Stimulated activated CD4-positive, alpha-beta T cell treated with anti-CD3 and anti-CD28 coated beads, Interleukin-12 subunit alpha, Interleukin-12 subunit beta, amount 100 ng/mL, for 24 hours (primary cell): ENCODE measurements around the gene DNAH17.

ENCODE experiments used
- DNase-seq, 2 experiments: peaks; one replicate each; pipeline ENCODE4 v3.0.0-alpha.2; 2020; ENCODE audit warnings: low read depth in 2 of 2

Gene DNAH17

DNA sequence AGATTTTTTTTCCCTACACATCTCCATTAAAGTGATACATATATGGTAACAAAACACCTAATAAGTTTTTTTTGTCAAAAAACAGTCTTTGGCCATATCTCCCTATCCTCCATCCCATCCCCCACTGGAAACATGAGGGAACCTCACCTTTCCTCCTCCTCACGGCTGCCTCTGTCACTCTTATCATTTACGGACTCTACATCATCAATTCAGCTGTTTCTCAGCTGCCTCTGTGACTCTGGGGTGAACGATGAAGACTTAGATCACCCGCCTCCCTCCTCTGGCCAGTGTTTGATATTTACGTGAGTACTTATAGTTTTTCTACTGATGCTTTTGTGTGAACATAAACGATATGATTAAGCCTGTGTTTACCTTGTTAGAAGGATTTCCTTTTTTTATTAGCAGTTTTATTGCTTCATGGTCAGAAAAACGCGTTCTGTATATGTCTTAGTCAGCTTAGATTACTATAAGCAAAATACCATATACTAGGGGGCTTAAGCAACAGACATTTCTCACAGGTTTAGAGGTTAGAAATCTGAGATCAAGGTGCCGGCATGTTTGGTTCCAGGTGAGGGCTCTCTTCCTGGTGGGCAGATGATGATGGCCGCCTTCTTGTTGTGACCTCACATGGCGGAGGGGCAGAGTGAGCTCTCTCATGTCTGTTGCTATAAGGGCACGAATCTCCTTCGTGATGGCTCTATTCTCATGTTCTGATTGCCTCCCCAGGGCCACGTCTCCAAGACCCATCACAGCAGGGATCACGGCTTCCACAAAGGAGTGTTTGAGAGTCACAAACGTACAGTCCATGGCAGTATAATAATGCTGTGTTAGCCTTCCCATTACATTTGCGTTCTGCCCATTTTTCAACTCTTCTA is 32.1 kb downstream of the DNAH17 start:
- DNase-seq, result no peak

DNA sequence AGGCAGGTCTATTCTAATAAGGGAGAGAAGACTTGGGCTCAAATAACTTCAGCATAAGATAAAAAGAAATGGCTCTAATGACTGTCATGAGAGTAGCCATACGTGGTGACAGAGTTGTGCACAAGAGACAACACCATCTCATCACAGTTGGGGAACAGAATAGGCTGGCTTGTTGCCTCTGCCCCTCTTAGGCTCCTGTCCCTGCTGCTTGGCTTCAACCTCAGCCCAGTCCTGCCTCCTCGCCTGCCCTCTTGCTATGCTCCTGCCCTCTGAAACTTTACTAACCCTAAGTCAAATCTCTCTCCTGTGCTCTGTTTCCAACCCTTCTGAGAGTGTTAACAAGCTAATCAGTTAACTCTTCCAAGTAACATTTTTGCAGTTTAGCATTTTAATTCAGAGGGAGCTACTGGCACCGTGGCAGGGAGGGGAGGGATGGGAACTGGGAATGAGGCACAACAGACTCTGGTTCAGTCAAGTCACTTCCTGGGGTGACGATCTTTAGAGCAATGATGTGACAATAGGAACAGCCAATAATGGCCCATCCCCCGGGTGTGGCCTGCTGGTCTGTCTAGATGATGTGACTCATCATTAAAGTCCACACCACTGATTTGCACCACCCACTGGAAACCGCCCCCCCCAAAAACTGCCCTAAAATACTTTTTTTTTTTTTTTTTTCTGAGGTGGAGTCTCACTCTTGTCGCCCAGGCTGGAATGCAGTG is 35.5 kb downstream of the DNAH17 start:
- DNase-seq, result no peak

DNA sequence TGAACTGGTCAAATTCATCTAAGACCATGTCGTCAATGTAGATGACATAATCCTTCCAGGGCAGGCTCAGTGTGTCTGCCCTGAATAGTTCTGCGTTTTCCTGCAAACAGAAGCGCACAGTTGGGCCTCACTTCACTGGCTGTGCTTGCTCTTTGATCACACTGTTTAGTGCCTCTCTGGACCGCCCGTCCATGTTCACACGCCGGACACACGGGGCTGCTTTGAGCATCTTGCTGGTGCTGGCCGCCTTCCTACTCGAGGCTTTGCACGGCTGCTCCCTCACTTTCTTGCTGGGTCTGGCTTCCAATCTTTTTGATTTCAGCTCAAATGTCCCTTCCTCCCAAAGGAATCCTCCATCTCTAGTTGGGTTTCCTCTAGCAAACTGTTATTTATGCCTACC is 37.4 kb downstream of the DNAH17 start:
- no peak for DNase-seq

DNA sequence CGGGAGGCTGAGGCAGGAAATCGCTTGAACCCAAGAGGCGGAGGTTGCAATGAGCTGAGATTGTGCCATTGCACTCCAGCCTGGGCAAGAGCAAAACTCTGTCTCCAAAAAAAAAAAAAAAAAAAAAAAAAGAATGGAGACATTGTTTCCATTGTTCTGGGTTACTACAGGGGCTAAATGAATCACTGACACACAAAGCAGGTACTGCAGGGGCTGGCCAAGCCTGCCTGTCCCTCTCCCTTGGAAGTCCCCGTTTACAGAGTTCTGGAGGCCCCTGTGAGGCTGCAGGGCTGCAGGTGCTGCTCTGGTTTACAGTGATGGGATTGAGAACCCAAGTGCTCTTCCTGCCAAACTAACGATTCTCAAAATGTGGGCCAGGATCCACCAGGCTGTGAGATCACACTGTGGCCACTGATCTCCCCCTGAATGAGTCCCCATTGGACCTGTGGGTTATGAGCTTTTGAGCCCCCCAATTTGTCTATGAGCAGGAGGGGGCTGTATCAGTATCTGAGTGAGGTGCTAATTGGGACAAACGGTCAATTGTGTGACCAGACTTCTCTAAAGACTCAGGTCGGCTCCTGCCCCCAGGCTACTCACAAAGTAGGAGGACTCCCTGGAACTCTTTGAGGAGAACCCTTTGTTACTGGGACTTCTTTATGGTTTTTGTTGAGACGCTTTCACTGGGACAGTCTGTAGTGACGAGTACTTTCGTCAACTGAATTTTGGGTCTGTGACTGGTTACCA is 39.0 kb downstream of the DNAH17 start:
- no peak for DNase-seq

DNA sequence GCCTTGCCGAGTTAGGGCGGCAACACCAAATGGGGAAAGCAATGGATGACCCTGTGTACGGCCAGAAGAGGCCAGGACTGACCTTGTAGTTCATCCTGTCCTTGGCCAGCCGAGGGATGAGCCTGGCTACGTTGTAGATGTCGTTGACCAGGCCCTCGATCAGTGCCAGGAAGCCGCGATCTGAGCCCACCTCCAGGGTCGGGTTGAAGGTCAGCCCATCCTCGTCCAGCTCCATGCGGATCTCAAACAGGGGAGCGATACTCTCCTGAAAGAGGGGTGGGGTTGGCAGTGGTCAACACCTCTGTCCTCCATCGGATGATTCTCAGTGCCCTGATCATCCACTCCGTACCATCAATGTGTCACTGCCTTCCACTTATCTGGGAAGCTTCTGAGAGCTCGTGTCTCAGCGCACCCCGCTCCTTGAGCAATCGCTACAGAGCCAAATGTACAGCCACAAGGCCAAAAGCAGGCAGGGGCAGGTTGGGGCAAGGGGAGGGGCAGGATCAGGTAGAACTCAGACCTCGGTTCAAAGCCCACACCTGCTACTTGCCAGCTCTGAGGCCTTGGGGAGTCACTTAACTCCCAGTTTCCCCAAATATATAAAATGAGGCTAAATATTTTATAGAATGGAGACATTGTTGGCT is 39.9 kb downstream of the DNAH17 start:
- no peak for DNase-seq

DNA sequence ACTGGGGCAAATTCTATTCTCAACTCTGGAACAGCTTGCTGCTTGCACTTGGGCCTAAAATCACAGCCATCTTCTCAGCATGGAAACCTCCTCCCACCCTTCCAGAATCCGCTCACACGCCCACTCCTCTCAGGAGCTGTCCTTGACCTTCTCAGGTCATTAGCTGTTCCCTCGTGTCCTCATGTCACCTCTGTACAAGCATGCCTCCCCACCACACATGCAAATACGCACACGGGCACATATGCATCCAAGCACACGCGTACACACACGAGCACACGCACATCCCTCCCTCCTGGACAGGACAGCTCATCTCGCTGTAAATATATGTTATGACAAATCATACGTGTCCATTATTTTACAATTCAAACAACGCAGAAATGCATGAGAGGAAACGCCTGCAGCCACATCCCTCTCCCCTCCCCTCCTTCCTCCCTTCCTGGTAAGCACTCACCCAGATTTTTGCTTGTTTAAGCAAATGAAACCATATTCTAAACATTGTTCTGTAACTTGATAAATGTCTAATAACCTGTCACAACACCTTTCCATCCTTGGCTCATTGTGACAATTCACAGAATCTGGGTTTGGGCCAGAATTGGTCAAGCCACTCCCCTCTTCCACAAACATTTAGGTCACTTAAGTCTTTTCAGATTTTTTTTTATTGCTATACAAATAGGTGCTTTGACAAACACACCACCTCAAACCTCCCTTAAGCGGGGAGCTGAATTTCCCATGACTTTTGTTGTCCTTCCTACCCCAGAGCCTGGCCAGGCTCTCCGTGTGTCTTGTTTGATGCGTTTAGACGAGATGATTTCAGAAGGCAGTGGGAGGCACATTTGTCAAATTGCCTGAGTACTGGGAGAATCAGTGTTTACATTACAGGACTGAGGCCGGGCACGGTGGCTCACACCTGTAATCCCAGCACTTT is 41.7 kb downstream of the DNAH17 start:
- DNase-seq, result no peak

DNA sequence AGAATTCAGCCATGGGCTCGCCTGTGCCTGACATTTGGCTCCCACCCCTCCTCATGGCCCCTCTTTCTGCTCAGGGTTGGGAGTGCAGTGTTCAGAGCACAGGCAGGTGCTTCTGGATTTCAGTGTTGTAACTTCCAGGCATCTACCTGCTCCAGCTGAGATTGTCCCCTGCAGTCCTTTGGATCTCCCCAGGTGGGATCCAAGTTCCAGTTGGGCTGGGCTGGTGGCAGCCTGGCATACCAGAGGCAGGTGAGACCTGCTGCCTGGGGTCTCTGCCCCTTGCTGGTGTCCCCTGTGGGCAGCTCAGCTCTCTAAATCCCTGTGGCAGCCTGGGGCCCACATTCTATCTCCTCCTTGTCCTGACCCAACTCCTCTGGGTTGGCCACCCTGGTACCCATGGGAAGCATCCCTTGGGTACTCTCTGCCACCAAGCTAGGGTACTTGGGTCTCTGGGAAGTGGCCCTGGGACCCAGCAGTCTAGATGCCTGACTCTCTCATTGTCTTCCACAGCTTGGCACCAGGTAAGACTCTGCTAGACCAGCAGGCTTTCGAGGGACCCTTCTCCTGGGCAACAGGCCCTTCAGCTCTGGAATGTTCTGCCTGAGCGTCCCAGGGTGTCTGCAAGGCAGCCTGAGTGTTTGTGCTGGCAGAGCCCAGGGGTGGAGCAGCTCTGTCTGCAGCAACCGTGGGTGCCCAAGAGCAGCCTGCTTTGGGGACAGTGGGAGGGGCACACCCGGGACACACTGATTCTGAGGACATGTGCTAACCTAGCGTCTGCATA is 42.5 kb downstream of the DNAH17 start:
- no peak for DNase-seq

DNA sequence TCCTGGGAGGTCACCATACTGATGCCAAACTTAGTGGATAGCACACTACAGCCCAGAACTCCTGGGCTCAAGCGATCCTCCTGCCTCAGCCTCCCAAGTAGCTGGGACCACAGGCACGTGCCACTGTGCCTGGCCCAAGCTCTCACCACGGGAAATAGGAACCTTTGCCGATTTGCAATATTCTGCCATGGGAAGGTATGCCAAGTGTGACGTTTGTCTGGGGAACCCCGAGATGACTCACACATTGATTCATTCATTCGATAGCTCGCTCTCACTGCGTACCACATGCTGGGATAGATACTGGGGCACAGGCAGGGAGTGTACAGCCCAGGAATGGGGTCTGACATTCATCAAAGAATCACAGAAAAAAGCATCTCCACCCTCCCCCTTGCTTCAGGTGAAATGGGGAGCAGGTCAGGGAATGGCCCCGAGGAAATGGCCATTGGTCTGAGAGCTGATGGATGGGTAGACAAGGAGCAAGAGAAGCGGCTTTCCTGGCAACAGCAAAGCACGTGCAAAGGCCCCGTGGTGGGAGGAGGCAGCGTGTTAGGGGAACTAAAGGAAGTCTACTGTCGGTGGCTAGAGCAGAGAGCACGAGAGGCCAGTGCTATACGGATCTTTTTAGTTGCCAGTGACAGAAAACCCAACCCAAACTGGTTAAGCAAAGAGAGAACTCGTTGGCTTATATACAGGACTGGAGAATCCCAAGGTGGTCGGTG is 44.1 kb downstream of the DNAH17 start:
- DNase-seq, result no peak

DNA sequence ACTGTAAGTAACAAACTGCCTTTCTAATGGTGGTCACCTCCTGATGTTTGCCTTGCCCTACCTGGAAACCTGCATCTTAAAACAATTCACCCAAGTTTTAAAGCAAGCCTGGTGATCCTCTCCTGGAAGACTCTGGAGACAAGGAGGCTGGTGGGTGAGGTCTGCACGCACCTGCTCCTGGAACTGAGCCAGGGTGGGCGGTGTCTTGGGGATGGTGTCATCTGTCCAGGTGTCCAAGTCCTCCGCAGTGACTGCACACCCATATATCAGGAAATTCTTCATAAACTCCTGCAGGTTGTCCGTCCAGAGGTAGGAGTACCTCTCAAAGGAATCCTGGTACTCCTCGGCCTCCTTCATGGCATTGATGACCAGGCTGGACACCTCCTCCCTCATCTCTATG is 44.9 kb downstream of the DNAH17 start:
- no peak for DNase-seq

DNA sequence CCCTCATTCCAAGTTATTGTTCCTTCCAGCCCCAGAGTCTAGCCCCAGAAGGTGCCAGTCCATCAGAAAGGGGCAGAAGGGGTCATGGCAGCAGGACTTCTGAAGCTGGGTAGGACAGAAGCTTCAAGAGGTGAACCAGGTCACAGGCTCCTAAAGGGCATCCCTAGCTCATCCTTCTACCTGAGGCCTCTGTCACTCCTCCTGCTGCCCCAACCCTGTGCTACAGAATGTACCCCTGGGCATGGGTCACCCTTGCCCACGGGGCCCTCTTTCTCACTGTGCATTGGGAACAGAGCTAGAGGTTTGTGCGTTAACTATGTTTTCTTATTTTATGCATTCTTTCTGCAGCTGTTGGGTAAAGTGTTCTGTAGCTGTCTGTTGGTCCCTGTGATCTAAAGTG is 46.5 kb downstream of the DNAH17 start:
- no peak for DNase-seq

DNA sequence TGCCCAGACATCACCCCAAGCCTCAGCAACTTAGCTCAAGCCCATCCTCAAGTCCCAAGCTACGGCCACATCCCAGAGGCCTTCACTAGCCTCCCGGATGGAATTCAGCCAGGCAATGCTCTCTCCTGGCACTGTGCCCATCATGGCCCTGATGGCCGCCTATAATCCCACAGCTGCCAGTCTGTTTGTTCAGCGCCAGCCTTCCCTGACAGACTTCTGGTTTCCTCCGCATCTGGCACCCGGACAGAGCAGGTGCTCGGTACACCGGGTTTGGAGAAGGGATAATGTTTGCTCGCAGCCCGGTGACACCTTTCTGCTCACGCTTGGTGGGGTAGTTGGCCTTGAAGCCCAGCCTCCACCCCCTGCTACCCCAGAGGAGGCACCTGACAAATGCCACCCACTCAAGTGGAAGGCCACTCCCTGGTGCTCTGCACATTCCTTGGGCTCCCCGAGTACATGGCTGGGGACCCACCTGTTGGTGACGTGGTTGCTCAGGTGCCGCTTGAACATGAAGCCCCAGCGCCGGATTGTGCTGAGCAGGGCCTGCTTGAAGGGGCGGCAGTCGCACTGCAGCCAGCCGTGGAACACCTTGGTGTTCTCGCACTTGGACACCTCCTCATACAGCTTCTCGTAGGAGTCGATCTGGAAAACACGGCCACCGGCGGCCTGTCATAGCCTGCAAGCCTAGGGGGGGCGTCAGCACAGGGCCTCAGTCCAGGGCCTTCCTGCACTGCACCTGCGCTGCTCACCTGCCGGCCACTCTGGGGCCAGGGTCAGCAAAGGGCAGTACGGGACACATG is 47.1 kb downstream of the DNAH17 start:
- DNase-seq, result no peak

DNA sequence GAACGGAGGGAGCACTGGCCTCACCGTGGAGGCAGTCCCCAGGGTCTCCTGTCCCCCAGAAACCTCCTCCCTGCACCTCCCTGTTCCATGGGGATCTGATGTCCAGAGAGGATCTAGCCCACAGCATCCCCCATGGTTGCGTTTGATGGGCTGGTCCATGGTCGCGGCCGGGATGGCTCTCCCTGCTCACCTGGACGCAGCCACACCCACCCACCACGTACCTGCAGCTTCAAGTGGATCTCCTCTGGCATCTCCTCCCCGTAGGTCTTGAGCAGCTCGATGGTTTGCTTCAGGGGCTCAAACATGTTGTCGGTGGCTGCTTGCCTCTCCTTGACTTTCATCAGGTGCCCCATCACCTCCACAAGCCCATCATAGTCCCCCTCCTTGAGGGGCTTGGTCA is 47.9 kb downstream of the DNAH17 start:
- DNase-seq, result no peak

DNA sequence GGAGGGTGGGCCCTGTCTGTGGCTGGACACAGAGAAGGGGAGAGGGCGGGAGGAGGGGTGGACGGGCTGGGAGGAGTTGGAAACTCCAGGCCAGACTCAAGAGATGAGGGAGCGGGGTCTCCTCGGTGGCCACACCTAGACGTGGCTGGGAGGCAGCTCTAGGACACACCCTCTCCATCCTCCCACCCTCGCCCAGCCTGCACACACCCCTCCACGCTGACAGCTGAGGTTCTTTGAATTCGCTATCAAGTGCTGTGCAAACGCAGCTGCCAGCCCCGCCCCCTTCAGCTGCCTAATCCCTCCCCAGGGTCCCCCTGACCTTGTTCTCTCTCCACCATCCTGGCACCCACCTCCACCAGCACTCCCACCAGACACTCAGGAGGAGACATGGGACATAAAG is 48.7 kb downstream of the DNAH17 start:
- no peak for DNase-seq

DNA sequence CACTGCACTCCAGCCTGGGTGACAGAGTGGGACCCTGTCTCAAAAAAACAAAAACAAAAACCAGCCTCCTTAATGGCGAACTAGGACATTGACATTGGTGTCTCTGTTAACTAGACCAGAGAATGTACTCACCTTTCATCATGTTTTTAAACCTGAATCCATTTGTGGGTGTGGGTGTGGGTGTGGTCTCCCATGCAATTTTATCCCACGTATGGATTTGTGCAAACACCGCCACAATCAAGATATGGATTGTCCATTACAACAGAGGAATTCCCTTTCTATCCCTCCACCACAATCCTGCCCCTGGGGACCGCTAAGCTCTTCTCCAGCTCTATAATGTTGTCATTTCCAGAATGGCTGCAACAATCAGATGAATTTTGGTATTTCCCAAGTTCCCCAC is 49.9 kb downstream of the DNAH17 start:
- no peak for DNase-seq

DNA sequence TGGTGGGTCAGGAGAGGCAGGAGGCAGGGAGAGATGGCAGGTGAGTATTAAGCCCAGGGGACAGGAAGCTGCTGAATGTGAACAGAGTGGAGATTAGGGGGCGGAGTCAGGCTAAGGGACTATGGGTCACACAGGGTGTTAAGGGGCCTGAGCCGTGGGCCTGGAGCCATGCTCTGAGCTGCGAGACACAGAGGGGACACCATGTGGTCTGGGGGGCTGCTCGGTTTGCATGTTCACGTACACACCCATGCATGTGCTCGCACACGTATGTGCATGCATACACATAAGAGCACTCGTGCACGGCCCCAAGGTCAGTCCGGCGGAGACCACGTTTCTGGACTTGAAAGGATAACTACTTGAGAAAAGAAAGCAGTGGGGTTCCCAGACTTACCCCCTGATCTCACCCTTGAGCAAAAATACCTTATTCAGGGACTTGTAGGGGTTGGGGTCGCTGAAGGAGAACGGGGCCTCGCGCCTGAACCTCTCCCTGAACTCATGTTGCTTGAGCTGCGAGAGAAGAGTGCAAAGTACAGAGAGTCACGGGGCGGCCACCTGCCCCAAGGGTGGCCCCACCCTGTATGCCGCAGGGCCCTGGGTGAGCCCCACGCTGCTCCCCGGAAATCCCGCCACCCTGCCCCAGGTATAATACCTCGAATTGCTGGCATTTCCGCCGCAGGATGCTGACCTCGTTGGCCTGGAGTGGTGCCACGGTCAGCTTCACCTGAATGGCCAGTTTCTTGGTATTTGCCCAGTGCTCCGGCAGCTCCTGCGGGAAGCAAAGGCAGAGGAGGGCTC is 50.8 kb downstream of the DNAH17 start:
- DNase-seq, result no peak

DNA sequence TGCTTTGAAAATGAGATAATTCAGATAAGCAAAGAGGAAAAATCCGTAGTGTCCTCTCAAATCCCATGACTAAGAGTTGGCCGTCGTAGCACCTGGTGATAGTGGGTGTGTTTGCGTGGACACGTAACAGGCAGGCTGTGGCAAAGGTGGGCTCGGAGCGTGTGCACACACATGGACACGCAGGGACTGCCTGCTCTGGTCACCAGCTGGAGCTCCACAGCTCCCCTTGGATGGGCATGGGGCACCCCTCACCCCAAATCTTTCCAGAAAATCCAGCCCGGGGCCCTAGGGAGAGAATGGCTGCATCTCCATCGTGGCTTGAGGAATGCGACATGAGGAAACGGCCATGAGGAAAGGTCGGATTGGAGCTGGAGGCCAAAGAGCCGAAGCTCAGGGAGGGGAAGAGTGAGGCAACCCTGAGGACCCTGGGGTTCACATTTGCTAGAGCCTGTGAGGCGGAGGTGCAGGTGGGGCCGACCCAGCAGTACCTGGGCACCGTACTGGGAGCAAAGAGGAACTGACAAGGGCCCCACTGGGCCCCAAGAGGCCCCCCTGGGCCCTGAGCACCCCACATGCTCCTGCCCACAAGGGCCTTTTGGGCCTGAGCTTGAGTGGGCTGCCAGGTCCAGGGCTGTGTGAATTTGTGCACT is 51.6 kb downstream of the DNAH17 start:
- DNase-seq, result no peak

DNA sequence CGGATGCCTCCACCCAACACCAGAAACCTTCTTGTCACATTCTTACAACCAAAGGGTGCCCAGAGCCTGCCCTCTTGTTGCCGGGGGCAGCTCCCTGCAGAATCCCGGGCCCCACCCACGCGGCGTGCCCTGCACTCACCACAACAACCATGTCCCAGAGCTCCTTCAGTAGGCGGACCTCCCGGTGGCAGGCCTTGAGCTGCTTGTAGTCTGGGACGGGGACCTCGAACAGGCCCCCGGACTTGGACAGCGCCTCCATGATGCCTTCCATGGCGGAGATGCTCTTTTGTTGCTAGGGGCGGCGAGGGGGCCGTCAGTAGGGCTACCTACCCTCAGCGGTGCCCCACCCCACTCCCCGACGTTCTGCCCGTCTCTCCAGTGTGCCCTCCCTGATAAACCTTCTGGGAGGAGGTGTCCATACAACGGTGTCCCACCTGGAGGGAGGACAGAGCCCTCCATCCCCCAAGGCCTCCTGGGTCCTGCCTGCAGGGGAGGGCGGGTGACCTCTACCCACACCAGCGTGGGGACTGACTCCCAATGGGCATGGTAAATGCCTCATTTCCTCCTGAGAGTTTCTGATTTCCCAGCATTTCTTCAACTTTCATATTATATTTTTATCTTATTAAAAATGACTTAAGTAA is 52.2 kb downstream of the DNAH17 start:
- no peak for DNase-seq
